Ishikawa (cell line): ENCODE data around the gene MYO9B.

Experiments
- CEBPB ChIP-seq: IDR thresholded peaks from 2 replicates; pipeline ENCODE4 v1.6.1; 2012
- CREB1 ChIP-seq: IDR thresholded peaks from 2 replicates; pipeline ENCODE4 v1.6.1; 2012; ENCODE audit warnings: low read depth
- EGR1 ChIP-seq: IDR thresholded peaks from 2 replicates; pipeline ENCODE4 v1.6.1; 2012
- EP300 ChIP-seq: IDR thresholded peaks from 2 replicates; pipeline ENCODE4 v1.6.1; 2012; ENCODE audit warnings: borderline replicate concordance
- FOXM1 ChIP-seq: IDR thresholded peaks from 2 replicates; pipeline ENCODE4 v1.6.1; 2012; ENCODE audit warnings: low read depth, borderline replicate concordance
- MAX ChIP-seq: IDR thresholded peaks from 2 replicates; pipeline ENCODE4 v1.6.1; 2012
- NFIC ChIP-seq: IDR thresholded peaks from 2 replicates; pipeline ENCODE4 v1.6.1; 2012
- RAD21 ChIP-seq: IDR thresholded peaks from 2 replicates; pipeline ENCODE4 v1.6.1; 2012; ENCODE audit warnings: low read depth
- TAF1 ChIP-seq: IDR thresholded peaks from 2 replicates; pipeline ENCODE4 v1.6.1; 2012; ENCODE audit warnings: low read depth, mild to moderate bottlenecking
- TCF12 ChIP-seq: IDR thresholded peaks from 2 replicates; pipeline ENCODE4 v1.6.1; 2012; ENCODE audit warnings: low read depth
- TEAD4 ChIP-seq: IDR thresholded peaks from 2 replicates; pipeline ENCODE4 v1.6.1; 2012
- YY1 ChIP-seq: IDR thresholded peaks from 2 replicates; pipeline ENCODE4 v1.6.1; 2012; ENCODE audit warnings: low read depth
- ZBTB7A ChIP-seq: IDR thresholded peaks from 2 replicates; pipeline ENCODE4 v1.6.1; 2012; ENCODE audit warnings: low read depth
- TF ChIP-seq, protein P1 (sequence below): IDR thresholded peaks from 2 replicates; pipeline ENCODE4 v1.6.1; 2012; ENCODE audit warnings: low read depth, mild to moderate bottlenecking
- TF ChIP-seq, protein P2 (sequence below): IDR thresholded peaks from 2 replicates; pipeline ENCODE4 v1.6.1; 2012

MYO9B gene

DNA sequence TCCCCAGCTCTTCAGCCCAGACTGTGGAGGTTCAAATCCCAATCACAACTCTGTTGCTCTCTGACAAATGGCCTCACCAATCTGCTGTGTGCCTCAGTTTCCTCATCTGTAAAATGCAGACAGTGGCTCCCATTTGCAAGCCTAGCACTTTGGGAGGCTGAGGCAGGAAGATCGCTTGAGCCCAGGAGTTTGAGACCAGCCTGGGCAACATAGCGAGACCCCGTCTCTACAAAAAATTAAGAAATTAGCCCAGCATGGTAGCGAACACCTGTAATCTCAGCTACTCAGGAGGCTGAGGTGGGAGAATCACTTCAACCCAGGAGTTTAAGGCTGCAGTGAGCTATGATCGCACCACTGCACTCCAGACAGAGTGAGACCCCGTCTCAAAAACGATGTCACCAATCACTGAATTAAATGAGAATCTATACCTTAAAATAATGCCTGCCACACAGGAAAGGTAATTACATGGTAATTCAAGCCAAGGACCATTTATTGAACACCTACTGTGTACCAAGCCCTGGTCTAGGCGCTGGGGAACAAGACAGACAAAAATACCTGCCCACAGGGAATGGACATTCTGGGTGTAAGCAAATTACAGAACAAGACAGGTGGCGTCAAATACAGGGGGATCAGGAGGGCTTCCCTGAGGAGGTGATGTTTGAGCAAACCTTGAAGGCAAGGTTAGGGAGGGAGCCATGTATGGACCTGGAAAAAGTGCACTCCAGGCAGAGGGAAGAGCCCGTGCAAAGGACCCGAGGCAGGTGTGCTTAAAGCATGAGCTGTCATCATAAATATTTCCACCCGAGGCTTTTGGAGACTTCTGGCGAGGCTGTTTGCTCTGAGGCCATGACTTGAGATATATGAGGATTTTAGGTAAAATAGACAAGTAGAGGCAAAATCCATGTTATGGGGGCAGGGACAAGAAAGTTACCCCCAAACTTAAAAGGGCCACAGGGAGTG is 162.4 kb downstream of the MYO9B start:
- TF ChIP-seq NFIC (no peak), MAX (no peak), CREB1 (no peak), TEAD4 (no peak), TCF12 (no peak), EP300 (no peak), FOXM1 (no peak)
- TF ChIP-seq, protein P1, sequence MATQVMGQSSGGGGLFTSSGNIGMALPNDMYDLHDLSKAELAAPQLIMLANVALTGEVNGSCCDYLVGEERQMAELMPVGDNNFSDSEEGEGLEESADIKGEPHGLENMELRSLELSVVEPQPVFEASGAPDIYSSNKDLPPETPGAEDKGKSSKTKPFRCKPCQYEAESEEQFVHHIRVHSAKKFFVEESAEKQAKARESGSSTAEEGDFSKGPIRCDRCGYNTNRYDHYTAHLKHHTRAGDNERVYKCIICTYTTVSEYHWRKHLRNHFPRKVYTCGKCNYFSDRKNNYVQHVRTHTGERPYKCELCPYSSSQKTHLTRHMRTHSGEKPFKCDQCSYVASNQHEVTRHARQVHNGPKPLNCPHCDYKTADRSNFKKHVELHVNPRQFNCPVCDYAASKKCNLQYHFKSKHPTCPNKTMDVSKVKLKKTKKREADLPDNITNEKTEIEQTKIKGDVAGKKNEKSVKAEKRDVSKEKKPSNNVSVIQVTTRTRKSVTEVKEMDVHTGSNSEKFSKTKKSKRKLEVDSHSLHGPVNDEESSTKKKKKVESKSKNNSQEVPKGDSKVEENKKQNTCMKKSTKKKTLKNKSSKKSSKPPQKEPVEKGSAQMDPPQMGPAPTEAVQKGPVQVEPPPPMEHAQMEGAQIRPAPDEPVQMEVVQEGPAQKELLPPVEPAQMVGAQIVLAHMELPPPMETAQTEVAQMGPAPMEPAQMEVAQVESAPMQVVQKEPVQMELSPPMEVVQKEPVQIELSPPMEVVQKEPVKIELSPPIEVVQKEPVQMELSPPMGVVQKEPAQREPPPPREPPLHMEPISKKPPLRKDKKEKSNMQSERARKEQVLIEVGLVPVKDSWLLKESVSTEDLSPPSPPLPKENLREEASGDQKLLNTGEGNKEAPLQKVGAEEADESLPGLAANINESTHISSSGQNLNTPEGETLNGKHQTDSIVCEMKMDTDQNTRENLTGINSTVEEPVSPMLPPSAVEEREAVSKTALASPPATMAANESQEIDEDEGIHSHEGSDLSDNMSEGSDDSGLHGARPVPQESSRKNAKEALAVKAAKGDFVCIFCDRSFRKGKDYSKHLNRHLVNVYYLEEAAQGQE = no peak
- TF ChIP-seq, protein P2, sequence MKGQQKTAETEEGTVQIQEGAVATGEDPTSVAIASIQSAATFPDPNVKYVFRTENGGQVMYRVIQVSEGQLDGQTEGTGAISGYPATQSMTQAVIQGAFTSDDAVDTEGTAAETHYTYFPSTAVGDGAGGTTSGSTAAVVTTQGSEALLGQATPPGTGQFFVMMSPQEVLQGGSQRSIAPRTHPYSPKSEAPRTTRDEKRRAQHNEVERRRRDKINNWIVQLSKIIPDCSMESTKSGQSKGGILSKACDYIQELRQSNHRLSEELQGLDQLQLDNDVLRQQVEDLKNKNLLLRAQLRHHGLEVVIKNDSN = no peak

DNA sequence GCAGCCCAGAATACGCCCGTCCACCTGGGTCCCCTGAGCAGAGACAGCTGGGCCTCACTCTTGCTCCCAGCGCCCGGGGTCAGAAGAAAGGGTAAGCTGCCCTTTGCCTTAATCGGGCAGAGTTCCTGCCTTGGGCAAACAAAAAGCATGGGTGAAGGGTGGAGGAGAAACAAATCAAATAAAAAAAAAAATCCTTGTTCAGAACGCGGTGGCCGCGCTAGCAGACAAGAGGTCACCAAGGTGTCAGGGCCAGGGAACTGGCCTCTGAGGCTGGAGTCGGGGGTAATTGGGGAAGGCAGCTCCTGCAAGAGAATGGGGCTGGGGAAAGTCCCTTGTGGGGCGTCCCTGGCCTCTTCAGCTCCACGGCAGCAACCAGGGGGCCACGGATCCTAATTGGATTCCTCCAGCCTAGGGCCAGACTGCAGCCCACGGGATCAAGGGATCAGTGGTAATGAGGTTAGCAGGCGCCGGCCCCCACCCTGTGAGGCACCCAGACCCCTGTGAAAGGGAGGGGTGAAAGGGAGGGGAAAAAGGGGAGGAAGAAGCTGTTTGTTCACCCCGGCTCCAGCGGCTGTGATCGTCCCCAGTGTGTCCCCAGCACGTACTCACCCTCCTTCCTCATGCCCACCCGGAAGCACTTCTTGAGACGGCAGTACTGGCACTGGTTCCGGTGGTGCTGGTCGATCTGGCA is 164.6 kb downstream of the MYO9B start:
- no peak for TF ChIP-seq TEAD4
- TF ChIP-seq, protein P2 = no peak
- no peak for TF ChIP-seq YY1
- no peak for TF ChIP-seq TAF1
- TF ChIP-seq MAX = no peak
- TF ChIP-seq NFIC = no peak
- no peak for TF ChIP-seq CEBPB
- TF ChIP-seq EP300 = no peak
- TF ChIP-seq, protein P1 = no peak
- no peak for TF ChIP-seq TCF12
- TF ChIP-seq EGR1 = no peak
- no peak for TF ChIP-seq RAD21
- no peak for TF ChIP-seq FOXM1
- no peak for TF ChIP-seq ZBTB7A
- no peak for TF ChIP-seq CREB1

DNA sequence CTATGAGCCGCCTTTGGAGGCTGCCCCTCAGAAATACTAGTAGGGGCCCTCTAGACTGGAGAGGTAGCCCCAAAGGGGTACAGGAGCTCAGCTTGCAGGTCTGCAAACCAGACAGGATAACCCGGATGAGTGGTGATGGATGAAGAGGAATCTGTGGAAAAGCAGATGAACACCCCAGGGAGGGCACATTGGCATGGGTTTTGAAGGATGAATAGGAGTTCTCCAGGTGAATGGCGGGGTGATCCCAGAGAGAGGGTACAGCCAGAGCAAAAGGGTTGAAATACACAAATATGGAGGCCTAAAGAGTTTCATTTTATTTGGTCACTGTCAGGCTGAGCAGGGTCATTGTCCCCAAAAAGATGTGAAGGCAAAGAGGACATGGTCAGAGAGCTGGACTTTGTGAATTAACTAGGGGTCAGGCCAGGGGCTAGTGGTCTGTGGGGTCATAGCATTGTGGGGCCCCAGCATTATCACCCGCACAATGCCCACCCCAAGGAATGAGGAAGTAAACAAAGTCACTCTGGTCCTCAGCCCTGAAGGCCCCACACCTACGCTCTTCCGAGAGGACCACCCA is 165.3 kb downstream of the MYO9B start:
- TF ChIP-seq EGR1 (no peak), TAF1 (no peak), MAX (no peak), CEBPB (no peak), YY1 (no peak), NFIC (no peak)
- TF ChIP-seq, protein P1 = no peak
